ENCODE data around the gene PNLIPRP1.

PNLIPRP1 gene

DNA sequence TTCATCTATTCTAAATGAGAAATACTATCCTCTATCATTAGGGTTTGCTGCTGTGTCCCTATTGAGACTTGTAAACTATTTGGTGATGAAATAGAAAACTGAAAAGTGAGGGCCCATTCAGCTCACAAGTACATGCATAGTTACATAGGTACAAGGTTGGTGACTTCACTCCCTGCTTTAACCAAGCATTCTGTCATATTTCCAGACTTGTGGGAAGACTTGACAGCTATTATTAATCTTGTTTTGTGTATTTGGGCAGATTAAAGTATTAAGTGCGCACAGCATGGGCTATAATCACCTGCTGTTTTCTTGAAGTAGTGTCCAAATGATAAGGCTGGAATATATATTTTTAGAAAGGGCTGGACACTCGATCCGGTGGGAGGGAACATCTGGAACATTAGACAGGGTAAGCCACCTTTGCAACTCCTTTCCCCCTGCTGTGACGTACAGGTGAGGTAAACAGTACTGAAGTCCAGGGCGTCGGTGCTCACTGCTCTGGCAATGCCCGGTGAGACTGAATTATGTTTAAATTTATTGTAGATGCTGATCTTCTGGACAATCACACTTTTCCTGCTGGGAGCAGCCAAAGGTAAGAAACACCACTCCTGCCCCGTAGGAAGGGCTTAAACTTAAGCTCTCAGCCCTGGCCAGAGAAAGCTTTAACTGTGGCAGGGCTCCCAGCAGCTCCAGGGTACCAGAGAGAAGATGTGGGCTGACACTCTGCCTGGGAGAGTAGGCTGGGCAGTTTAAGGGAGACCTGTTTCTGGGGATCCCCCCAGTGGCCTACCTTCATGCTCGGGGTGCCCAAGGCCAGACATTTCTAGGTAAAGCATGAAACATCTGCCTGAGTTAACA is at the start of gene PNLIPRP1:
TSS of gene PNLIPRP1 (plus strand) at position 370 of the 855 bp plus-strand sequence. CDS start at position 541, 171 bp downstream.
- no peak for DNase-seq

DNA sequence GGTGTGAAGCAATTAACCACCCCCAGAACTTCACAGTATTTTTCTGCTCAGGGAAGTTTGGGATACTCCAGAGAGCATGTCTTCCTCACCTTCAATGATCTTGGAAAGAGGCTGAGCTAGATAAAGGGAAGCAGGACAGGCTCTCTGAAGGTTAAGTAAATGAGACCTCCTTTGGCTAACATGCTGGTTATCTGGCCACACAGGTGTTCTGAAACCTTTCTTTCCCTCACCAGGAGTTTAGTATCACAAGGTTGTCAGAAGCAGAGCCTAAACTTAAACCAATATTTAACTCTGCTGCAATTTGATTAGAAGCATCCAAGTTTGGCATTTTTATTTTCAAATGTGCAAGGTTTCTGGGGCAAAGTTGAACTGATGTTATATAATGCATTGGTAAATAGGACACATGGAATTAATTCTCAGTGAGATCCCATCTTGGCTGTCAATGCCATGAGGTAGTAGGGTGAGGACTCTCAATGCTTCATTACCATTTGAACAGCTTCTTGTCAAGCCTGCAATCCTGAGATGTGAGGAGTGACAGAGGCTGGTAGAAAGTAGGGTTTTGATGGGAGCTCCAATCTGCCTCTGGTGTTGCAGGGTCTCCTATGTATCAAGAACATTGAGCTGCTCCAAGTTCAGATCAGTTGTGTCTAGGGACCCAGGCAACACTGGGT is 48.6 kb upstream of the PNLIPRP1 start:
- no peak for DNase-seq

DNA sequence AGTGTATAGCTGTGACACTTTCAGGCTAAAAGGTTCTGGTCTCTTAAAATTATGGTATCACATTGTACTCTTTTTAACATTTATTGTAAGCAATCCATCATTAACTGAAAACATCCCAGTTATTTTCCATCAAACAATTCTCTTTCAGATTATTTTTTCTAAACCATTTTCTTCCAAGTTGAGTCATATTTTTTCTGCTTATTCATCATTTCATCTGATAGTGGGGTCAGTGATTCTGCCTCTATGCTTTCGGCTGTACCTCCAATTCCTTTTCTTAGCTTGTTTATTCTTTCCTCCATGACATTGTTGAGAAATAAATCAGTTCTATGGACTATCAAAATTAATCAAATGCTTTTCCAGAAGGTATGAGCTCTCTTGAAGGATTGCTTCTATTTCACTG is 45.6 kb upstream of the PNLIPRP1 start:
- no peak for DNase-seq

GRCh38 chr10:116545756-116546155 is 45.0 kb upstream of the PNLIPRP1 start, which contains the start of gene PNLIP:
Gene PNLIP (plus strand): TSS chr10:116545931. CDS start chr10:116546093, 162 bp downstream.
- no peak for DNase-seq

DNA sequence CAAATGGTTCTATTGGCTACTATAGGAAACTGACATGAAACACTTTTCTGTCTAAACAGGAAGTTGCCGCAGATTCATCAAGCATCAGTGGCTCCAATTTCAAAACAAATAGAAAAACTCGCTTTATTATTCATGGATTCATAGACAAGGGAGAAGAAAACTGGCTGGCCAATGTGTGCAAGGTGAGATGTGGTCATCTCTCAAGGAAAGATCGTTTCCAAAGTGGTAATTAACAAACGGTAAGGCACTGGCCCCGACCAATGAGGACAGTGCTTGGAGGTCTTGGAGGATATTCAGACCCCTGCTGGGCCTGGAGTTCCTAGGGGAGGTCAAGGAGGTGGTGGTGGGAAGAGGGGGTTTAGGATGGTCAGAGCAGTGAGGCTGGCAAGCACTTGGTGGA is 42.5 kb upstream of the PNLIPRP1 start:
- no peak for DNase-seq

GRCh38 chr10:116553378-116553980 is 37.3 kb upstream of the PNLIPRP1 start:
- DNase-seq = no peak

GRCh38 chr10:116554628-116555027 is 36.1 kb upstream of the PNLIPRP1 start:
- DNase-seq = no peak

- no peak for DNase-seq
Measured at GRCh38 chr10:116555880-116556279, 34.9 kb upstream of the PNLIPRP1 start.

GRCh38 chr10:116557305-116557880 is 33.4 kb upstream of the PNLIPRP1 start:
- no peak for DNase-seq

DNA sequence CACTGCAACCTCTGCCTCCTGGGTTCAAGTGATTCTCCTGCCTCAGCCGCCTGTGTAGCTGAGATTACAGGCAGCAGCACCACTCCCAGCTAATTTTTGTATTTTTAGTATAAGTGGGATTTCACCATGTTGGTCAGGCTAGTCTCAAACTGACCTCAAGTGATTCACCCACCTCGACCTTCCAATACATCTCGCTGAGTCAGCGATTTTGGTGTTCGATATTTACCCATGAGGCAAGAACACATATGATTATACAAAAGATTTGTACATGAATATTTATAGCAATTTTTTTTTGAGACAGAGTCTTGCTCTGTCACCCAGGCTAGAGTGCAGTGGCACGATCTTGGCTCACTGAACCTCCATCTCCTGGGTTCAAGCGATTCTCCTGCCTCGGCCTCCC is 25.2 kb upstream of the PNLIPRP1 start:
- DNase-seq = no peak

DNA sequence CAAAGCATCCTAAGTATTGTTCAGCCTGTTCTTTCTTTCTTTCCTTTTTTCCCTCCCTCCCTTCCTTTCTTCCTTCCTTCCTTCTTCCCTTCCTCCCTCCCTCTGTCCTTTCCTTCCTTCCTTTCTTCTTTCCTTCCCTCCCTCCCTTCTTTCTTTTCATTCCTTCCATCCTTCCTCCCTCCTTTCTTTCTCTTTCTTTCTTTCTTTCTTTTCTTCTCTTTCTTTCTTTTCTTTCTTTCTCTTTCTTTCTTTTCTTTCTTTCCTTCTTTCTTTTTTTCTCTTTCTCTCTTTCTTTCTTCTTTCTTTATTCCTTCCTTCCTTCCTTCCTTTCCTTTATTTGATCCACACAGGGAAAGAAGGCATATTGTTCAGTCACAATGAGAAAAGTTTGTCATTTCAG is 23.8 kb upstream of the PNLIPRP1 start:
- DNase-seq = no peak

DNA sequence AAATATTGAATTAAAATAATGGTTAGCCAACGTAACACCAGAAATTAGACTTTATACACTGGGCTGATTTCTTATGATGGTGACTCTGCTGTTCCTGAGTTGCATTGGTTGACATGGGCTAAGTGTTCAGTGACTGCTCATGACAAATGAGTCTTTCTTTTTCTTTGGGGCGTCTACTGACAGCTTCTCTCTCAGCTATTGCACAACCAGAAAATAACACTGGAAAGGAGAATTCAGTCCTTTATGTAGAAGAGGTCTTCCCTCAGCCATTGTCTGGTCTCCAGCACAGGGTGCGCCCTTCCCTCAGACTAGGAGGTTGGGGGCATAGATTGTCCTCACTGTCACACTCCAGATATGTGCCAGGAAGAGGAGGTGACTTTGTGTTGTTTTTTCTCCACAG is 23.4 kb upstream of the PNLIPRP1 start:
- DNase-seq = no peak

DNA sequence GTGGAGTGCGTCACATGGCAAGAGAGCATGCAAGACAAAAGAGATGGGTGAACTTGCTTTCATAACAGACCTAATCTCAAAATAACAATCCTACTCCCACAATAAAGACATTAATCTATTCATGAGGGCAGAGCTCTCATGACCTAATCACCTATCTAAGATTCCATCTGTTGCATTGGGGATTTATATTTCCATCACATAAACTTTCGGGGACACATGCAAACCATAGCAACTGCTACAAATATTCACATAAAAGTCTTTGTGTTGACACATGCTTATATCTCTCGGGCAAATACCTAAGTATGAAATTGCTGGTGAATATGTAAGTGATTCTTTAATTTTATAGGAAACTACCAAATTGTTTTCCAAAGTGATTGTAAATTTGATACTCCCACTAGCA is 16.0 kb upstream of the PNLIPRP1 start:
- no peak for DNase-seq

DNA sequence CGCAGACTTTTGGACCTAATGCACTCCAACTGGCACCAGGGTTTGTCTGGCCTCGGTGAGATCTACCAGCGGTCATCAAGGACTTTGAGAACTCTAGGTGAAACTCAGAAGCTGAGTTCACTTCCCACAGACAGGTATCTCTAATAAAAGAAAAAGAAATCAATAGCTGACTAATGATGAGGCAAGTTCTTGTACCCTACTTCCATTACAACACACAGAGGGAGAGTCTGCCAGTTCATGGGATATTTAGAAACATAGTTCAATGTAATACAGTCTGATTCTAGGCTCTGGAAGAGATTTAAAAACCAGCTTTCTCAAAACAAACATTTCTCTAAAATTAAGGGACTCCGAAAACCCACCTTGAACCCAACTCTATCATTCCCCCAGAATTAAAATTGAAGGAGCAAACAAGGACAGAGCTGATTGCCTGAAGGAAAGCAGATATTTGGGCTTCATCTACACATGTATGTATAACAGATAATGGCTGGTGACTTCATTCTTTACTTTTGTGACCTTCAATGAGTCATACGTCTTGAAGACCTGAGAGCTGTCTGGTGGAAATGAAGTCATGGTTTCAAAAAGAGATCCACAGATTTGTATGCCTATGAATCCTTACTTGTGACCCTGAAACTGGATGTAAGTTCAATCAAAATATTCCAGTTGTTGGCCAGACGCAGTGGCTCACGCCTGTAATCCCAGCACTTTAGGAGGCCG is 2.7 kb upstream of the PNLIPRP1 start:
- DNase-seq = no peak

- DNase-seq = no peak
Measured at GRCh38 chr10:116588995-116589394, 1.8 kb upstream of the PNLIPRP1 start.

DNA sequence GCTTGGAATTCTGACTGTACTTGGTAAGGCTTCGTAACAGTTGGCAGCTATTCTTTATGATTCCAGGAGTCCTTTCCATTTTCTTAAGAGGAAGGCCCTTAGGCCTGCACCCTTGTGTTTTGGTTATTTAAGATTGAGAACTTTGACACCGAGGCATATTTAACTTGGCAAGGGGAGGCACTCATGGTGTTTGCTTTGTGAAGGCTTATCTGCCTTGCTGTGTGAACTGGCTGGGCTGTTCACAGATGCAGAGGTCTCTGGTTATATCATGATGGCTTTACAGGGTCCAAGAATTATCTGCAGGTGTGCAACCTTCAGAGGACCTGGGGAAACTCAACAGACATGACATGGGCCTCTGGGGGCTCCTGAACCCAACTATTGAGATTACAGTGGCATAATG is 833 bp upstream of the PNLIPRP1 start:
- DNase-seq = no peak

DNA sequence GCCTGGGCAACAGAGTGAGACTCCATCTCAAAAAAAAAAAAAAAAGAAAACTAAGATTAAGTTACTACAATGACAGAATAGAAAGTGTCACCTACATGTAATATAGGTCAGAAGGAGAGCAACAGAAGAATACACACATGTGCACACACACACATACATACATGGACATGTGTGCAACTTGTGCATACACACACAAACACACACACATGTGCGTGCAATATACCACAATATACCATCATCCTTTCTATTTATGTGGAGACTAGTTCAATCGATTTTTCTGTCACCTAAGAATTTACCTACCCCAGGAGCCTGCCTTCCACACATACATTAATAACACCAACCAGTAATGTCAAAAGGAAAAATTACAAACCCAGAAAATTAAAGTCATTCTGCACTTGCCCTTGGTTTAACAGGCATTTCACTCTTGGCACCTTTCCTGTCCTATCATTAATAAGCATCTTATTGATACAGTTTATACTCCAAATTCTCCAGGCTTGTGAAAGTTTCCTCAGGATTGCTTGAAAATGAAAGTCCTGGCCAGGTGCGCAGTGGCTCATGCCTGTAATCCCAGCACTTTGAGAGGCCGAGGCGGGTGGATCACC is 2.5 kb downstream of the PNLIPRP1 start:
- DNase-seq = no peak

DNA sequence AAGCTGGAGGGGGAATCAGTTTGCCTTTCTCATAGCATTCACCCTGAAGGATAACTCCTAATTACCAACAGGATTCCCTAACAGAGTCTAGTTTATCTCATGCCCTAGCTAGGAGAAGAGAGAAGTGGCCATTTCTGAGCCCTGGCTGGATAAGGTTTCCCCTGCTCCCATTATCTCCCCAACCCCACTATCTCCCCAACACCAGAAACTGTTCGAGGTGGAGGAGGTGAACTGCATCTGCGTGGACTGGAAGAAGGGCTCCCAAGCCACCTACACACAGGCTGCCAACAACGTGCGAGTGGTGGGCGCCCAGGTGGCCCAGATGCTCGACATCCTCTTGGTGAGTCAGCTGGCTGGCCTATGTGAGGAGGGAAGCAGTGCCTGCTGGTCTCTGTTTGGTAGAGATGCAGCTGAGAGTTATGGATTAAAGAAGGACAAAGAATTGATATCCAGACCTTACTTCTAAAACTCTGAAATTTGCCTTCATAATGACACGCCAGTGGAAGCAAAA is 3.8 kb downstream of the PNLIPRP1 start:
- no peak for DNase-seq

GRCh38 chr10:116596062-116596461 is 5.3 kb downstream of the PNLIPRP1 start:
- no peak for DNase-seq

DNA sequence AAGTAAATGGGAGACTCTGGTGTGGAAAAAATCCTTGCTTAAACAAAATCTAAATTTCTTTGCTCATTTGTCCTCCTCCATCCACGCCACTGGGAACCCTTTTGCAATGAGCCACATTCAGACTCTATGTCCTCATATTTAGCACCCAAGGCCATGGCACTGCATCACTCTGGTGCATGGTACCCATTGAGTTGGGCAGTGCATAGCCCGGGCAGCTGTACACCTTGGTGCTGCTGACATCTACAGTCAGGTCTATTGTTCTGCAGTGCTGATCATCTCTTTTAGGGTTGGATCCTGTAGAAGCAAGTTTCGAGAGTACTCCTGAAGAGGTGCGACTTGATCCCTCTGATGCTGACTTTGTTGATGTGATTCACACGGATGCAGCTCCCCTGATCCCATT is 6.8 kb downstream of the PNLIPRP1 start:
- no peak for DNase-seq

DNA sequence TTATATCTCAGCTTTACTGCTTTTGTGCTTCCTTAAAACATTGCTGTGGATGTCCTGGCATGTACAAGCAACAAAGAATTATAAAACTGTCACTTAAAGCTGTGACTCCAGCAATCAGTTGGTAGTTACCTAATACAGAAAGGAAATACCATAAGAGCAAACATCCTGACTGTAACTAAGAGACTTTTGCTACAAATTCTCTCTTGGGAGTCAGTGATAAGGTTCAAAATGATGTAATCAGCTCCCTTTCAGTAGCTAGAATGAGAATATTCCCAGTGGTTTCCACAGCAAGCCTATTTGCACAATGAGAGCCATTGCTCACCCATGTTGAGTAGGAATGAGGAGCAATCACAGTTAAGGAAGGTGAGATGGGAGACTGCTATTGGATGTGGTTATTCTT is 7.6 kb downstream of the PNLIPRP1 start:
- no peak for DNase-seq

- DNase-seq = no peak
Measured at GRCh38 chr10:116599991-116600390, 9.2 kb downstream of the PNLIPRP1 start.
